Transverse colon (tissue), 4 donors: ENCODE data around the gene HYAL2. TPM values are rescaled to one million over a fixed set of nuclear protein-coding genes. Genes with fewer than 3 reads are reported as not detected.

Source experiments
- DNase-seq: peaks from one replicate; pipeline ENCODE4 v3.0.0-alpha.2; 2019
- H3K27ac ChIP-seq, 4 donors: fragments of 200-600 bp; sonication (generic); 2 replicates each; pipeline ENCODE4 v1.5.1; 2016 to 2018; ENCODE audit warnings: inconsistent platforms in 4 of 4
- H3K27me3 ChIP-seq: fragments of 200-600 bp; sonication (generic); 2 replicates; pipeline ENCODE4 v1.5.1; 2017; ENCODE audit warnings: inconsistent platforms
- H3K36me3 ChIP-seq, 4 donors: fragments of 200-600 bp; sonication (generic); 2 replicates each; pipeline ENCODE4 v1.5.1; 2017 to 2019; ENCODE audit warnings: inconsistent platforms in 4 of 4
- H3K4me1 ChIP-seq, 4 donors: fragments of 200-600 bp; sonication (generic); 2 replicates each; pipeline ENCODE4 v1.5.1; 2017 to 2020; ENCODE audit warnings: inconsistent platforms in 4 of 4
- H3K4me3 ChIP-seq, 4 donors: fragments of 200-600 bp; sonication (generic); 1 replicate in 1 of 4; 2 replicates in 3 of 4; pipeline versions ENCODE4 v1.5.1 to v1.6.1; 2017 to 2019; ENCODE audit warnings: inconsistent platforms in 4 of 4
- H3K9me3 ChIP-seq, 2 donors: fragments of 200-600 bp; sonication (generic); 2 replicates each; pipeline ENCODE4 v1.5.1; 2017 to 2019; ENCODE audit warnings: inconsistent platforms in 2 of 2
- CTCF ChIP-seq, 5 experiments: fragments of 200-600 bp in 3 of 5; fragments of 450-650 bp in 2 of 5; sonication (generic) in 3 of 5; IDR thresholded peaks; 1 replicate in 2 of 5; 2 replicates in 3 of 5; pipeline ENCODE4 v1.5.1; 2016 to 2017; ENCODE audit warnings: antibody characterized with exemption in 5 of 5, inconsistent platforms in 3 of 5, mild to moderate bottlenecking in 2 of 5, moderate library complexity in 1 of 5
- EP300 ChIP-seq: sonication (generic); formaldehyde crosslinking; IDR thresholded peaks from one replicate; pipeline ENCODE4 v1.6.1; 2017; ENCODE audit warnings: antibody characterized with exemption, low read depth
- POLR2A ChIP-seq: fragments of 450-650 bp; IDR thresholded peaks from one replicate; pipeline ENCODE4 v1.6.1; 2016; ENCODE audit warnings: antibody characterized with exemption, mild to moderate bottlenecking, moderate library complexity
- POLR2AphosphoS5 ChIP-seq, 3 donors: sonication (generic); formaldehyde crosslinking; IDR thresholded peaks; one replicate each; pipeline ENCODE4 v1.6.1; 2016; ENCODE audit warnings: antibody characterized with exemption in 3 of 3
- WGBS, 2 donors: methylation state at CpG; one replicate each; pipeline ENCODE4 v1.1.5; 2018; ENCODE audit warnings: low coverage in 1 of 2; 5-methylcytosine and 5-hydroxymethylcytosine counted together
- in situ Hi-C, 4 donors: fragments of 200-750 bp; cut with MboI; loops; one replicate each; pipeline versions ENCODE4 v1.15.0 to v1.15.1; 2017; ENCODE audit warnings: low sequenced_read_pairs in 3 of 4, low pct_ligation_motif_present in 1 of 4, low pct_unique_long_range_greater_than_20kb in 1 of 4
- intact Hi-C: fragments of 100-400 bp; cut with DNase I; formaldehyde crosslinking; loops from one replicate; pipeline ENCODE4 v1.15.1; 2023; ENCODE audit warnings: low total_unique reads
- total RNA-seq, 4 donors: library from RNA; depleted of rRNA; stranded (reverse); fragments of >200 nt; gene quantifications; one replicate each; pipeline ENCODE4 v1.1.0, GENCODE V29; 2016

HYAL2 gene
- total RNA-seq, 4 donors from 2014 or later, result 18.7 to 51.1 (median 32.0) TPM

DNA sequence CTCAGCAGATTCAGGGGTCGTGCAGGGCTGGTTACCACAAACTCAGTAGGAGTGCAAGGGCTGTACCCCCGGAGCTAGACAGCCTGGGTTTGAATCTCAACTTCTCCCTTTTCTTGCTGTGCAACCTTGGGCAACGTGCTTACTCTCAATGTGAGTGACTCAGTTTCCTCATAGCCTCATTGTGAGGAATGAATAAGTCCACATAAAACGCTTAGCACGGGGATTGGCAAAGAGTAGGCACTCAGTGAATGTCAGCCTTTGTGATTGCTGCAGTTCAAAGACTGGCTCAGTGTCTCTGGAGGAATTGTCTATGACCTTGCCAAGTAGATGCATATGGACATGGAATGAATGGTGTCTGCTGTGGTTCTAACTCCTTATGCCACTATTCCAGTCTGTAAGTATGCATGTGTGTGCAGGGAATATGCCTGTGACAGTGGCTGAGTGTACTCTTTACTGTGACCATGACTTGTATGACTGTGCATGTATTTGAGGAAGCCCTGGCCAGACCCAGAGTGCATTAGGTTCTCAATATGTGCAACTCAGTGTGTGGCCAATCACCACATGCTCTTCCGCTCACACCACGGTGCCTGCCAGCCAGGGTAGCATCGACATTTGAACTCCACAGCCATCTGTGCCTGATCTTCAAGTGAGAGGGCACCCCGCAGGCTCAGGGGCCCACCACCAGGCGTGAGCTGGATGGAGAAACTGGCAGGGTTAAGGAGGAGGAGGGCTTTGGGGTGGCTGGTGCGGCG is 22.4 kb downstream of the HYAL2 start:
- no peaks in the 10 kb centered on the region for H3K27me3 ChIP-seq
- DNase-seq, result no peak
- H3K36me3 ChIP-seq, result no peaks in the 10 kb centered on the region
- H3K9me3 ChIP-seq, result no peaks in the 10 kb centered on the region
- WGBS, 2 donors, result 45% methylated on average over 12 of the region's 12 CpGs; no CpG with 5 or more reads in 1 of the 2 donors
- intact Hi-C loops, result no loop called here
- in situ Hi-C loops, result no loop called here
- peaks cover 15 to 35% (median 32%) of the 10 kb centered on the region in 4 donors for H3K4me1 ChIP-seq
- H3K4me3 ChIP-seq, result peak overlapping the region; percentile 7 to 51 (median 34)
- H3K27ac ChIP-seq, result peak overlapping the region; percentile 90 to 96 (median 92)
- TF ChIP-seq CTCF (IDR thresholded peaks at IDR 0.05), result no peak
- no peak for TF ChIP-seq POLR2AphosphoS5 (IDR thresholded peaks at IDR 0.05)
- TF ChIP-seq POLR2A, result no peak
- TF ChIP-seq EP300, result no peak

GRCh38 chr3:50299638-50299928 is 23.0 kb downstream of the HYAL2 start:
- no peaks in the 10 kb centered on the region for H3K9me3 ChIP-seq
- DNase-seq, result no peak
- in situ Hi-C loops (no loop called here), intact Hi-C loops (no loop called here)
- no peaks in the 10 kb centered on the region for H3K27me3 ChIP-seq
- TF ChIP-seq EP300 (peak; percentile 12), POLR2A (no peak), CTCF (IDR thresholded peaks at IDR 0.05) (no peak), POLR2AphosphoS5 (IDR thresholded peaks at IDR 0.05) (peak in 2 of 3 donors; percentile 36 to 63)
- H3K4me3 ChIP-seq, result peak overlapping the region; percentile 7 to 51 (median 34)
- H3K27ac ChIP-seq, result peak overlapping the region; percentile 90 to 96 (median 92)
- no peaks in the 10 kb centered on the region for H3K36me3 ChIP-seq
- H3K4me1 ChIP-seq, result peaks cover 15 to 35% (median 32%) of the 10 kb centered on the region in 4 donors
- WGBS, 2 donors, result 2% methylated on average over 12 of the region's 12 CpGs; no CpG with 5 or more reads in 1 of the 2 donors

DNA sequence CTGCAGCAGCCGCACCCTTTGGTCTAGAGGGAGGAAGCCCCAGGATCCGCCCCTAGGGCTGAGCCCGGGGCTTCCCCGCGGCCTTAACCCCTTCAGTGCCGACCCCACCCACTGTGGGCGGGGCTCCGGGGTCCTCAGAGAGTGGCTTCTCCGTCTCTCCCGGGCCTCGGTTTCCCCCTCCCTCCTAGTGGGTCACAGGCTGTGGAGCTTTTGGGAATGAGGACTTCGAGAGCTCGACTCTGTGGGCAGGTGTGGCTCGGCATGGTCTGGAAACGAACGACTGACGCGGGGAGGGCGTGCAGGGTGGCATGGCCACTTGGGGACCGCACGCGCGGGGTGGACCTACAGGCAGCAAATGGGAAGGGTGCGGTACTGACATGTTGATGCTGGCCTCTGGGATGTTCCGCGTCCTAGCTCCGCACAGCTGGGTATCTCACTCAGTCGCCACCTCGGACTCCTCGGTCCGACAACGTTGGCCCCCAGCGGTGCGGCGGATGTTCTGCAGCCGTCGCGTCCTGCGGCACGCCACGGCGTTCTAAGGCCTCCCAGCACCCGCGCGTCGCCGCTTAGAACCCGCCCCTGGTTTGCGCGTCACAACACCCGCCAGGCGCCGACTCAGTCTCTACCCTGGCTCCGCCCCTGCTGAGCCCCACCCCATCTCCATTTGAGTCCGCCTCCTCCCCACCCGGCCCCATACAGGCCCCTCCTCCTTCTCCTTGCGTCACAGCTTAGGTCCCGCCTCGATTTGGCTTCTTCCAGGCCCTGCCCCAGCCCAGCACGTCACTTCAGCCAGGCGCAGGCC is 23.5 kb downstream of the HYAL2 start, which contains the start of the genes HYAL3 and NAA80:
TSS of gene HYAL3 (minus strand) at position 570 of the 802 bp plus-strand sequence. CDS start 3,803 bp downstream, outside the sequence.
TSS of gene NAA80 (minus strand) at position 570 of the 802 bp plus-strand sequence. CDS start 1,942 bp downstream, outside the sequence.
- intact Hi-C loops, result no loop called here
- Histone ChIP-seq H3K4me3 (peak within 1 kb of the TSS; percentile 39 to 84 (median 44)), H3K27me3 (no peaks in the 10 kb centered on the region), H3K36me3 (no peaks in the 10 kb centered on the region), H3K27ac (peak within 1 kb of the TSS; percentile 90 to 96 (median 94)), H3K4me1 (peaks cover 15 to 35% (median 32%) of the 10 kb centered on the region in 4 donors), H3K9me3 (no peaks in the 10 kb centered on the region)
- WGBS, 2 donors, result 0% methylated on average over 34 of the region's 61 CpGs; no CpG with 5 or more reads in 1 of the 2 donors
- in situ Hi-C loops, result no loop called here
- peak; percentile 96 for TF ChIP-seq POLR2A
- TF ChIP-seq EP300, result no peak
- peak; percentile 27 to 89 (median 39) for TF ChIP-seq CTCF (IDR thresholded peaks at IDR 0.05)
- TF ChIP-seq POLR2AphosphoS5 (IDR thresholded peaks at IDR 0.05), result peak; percentile 97 to 98 (median 97)
- peak; percentile 100 for DNase-seq
